Omental fat pad (tissue), 4 donors: ENCODE data around the gene NSG1. TPM values are rescaled to one million over a fixed set of nuclear protein-coding genes. Genes with fewer than 3 reads are reported as not detected.

ENCODE experiments used
- ATAC-seq: fragments of 150-250 bp; one replicate; pipeline ENCODE4 v1.9.1; 2016; ENCODE audit warnings: mild to moderate bottlenecking, moderate library complexity; ENCODE audit not compliant: low FRiP score
- DNase-seq: peaks from one replicate; pipeline ENCODE4 v3.0.0-alpha.2; 2019; ENCODE audit warnings: low spot score
- CTCF ChIP-seq, 3 donors: fragments of 450-650 bp; IDR thresholded peaks; one replicate each; pipeline ENCODE4 v1.5.1; 2016 to 2017; ENCODE audit warnings: antibody characterized with exemption in 3 of 3, mild to moderate bottlenecking in 3 of 3, moderate library complexity in 2 of 3
- total RNA-seq, 4 donors: library from RNA; depleted of rRNA; stranded (reverse); fragments of >200 nt; gene quantifications; one replicate each; pipeline ENCODE4 v1.1.0, GENCODE V29; 2016

NSG1 gene
- total RNA-seq, 4 donors from 2014 or later, result 1.6 to 15.3 (median 6.3) TPM

GRCh38 chr4:4412641-4413372 is 25.9 kb downstream of the NSG1 start:
- DNase-seq, result no peak
- TF ChIP-seq CTCF (IDR thresholded peaks at IDR 0.05), result no peak
- ATAC-seq, result no peak

GRCh38 chr4:4413373-4413725 is 26.4 kb downstream of the NSG1 start:
- no peak for TF ChIP-seq CTCF (IDR thresholded peaks at IDR 0.05)
- ATAC-seq (no peak), DNase-seq (no peak)

- TF ChIP-seq CTCF (IDR thresholded peaks at IDR 0.05), result no peak
- ATAC-seq, result no peak
- no peak for DNase-seq
These were observed 26.9 kb downstream of the NSG1 start for GRCh38 chr4:4413806-4414205.

GRCh38 chr4:4415107-4415805 is 28.4 kb downstream of the NSG1 start:
- DNase-seq (no peak), ATAC-seq (no peak)
- no peak for TF ChIP-seq CTCF (IDR thresholded peaks at IDR 0.05)

- DNase-seq, result no peak
These were observed 29.2 kb downstream of the NSG1 start for GRCh38 chr4:4415806-4416805.

GRCh38 chr4:4416981-4417380 is 30.1 kb downstream of the NSG1 start:
- DNase-seq, result no peak
- no peak for ATAC-seq
- no peak for TF ChIP-seq CTCF (IDR thresholded peaks at IDR 0.05)

More at GRCh38 chr4:4415806-4416805, 29.2 kb downstream of the NSG1 start:
- no peak for ATAC-seq
- TF ChIP-seq CTCF (IDR thresholded peaks at IDR 0.05), result no peak
